Glutamatergic neuron (in vitro differentiated cells): Measurements from ENCODE around the gene ATP1A3. TPM values are rescaled to one million over a fixed set of nuclear protein-coding genes. Genes with fewer than 3 reads are reported as not detected.

Experiments used
- DNase-seq: peaks from one replicate; pipeline ENCODE4 v3.0.0; 2022
- H3K27ac Mint-ChIP-seq: one replicate; pipeline ENCODE4 v1.8.0; 2020; ENCODE audit warnings: mild to moderate bottlenecking, mixed read lengths, inconsistent platforms; ENCODE audit not compliant: unreplicated experiment
- H3K27me3 Mint-ChIP-seq: one replicate; pipeline ENCODE4 v1.8.0; 2020; ENCODE audit warnings: mild to moderate bottlenecking, moderate library complexity, mixed read lengths, inconsistent platforms; ENCODE audit not compliant: unreplicated experiment
- H3K36me3 Mint-ChIP-seq: one replicate; pipeline ENCODE4 v1.8.0; 2020; ENCODE audit warnings: mild to moderate bottlenecking, mixed read lengths, inconsistent platforms; ENCODE audit not compliant: unreplicated experiment
- H3K4me1 Mint-ChIP-seq: one replicate; pipeline ENCODE4 v1.8.0; 2020; ENCODE audit warnings: mild to moderate bottlenecking, low read depth, mixed read lengths, inconsistent platforms; ENCODE audit not compliant: unreplicated experiment
- H3K4me3 Mint-ChIP-seq: one replicate; pipeline ENCODE4 v1.8.0; 2020; ENCODE audit warnings: mild to moderate bottlenecking, mixed read lengths, inconsistent platforms; ENCODE audit not compliant: unreplicated experiment
- H3K9me3 Mint-ChIP-seq: one replicate; pipeline ENCODE4 v1.8.0; 2020; ENCODE audit warnings: mild to moderate bottlenecking, moderate library complexity, mixed read lengths, inconsistent platforms; ENCODE audit not compliant: unreplicated experiment
- CTCF ChIP-seq: fragments of 200-600 bp; sonication (generic); IDR thresholded peaks from one replicate; pipeline ENCODE4 v1.5.0; 2021; ENCODE audit not compliant: partially characterized antibody, unreplicated experiment
- total RNA-seq: library from RNA; stranded (reverse); fragmentation: NEBNext Ultra II Directional; extraction: Animal tissue kit (Norgen Biotek cat#: 25700); gene quantifications from one replicate; pipeline ENCODE4 v1.2.1, GENCODE V29; 2021; ENCODE audit not compliant: unreplicated experiment

Gene ATP1A3
- total RNA-seq, 1 donor from 2014 or later = 650 TPM

GRCh38 chr19:41936416-41936850, 57.6 kb downstream of the ATP1A3 start:
- H3K9me3 Mint-ChIP-seq = peaks cover 14% of the 10 kb centered on the region
- H3K4me1 Mint-ChIP-seq = peaks cover 43% of the 10 kb centered on the region
- no peak for DNase-seq
- H3K4me3 Mint-ChIP-seq = peak overlapping the region; percentile 37
- TF ChIP-seq CTCF = no peak
- peaks cover 20% of the 10 kb centered on the region for H3K27me3 Mint-ChIP-seq
- no peaks in the 10 kb centered on the region for H3K36me3 Mint-ChIP-seq
- no peak overlapping the region for H3K27ac Mint-ChIP-seq

- H3K9me3 Mint-ChIP-seq = peaks cover 14% of the 10 kb centered on the region
- H3K27me3 Mint-ChIP-seq = peaks cover 17% of the 10 kb centered on the region
- H3K4me3 Mint-ChIP-seq = peak overlapping the region; percentile 81
- peak overlapping the region; percentile 96 for H3K27ac Mint-ChIP-seq
- DNase-seq = no peak
- no peaks in the 10 kb centered on the region for H3K36me3 Mint-ChIP-seq
- no peak for TF ChIP-seq CTCF
- H3K4me1 Mint-ChIP-seq = peaks cover 47% of the 10 kb centered on the region
Measured at GRCh38 chr19:41935760-41936415, 58.1 kb downstream of the ATP1A3 start.

- H3K4me1 Mint-ChIP-seq = peaks cover 50% of the 10 kb centered on the region
- H3K27me3 Mint-ChIP-seq = peaks cover 17% of the 10 kb centered on the region
- DNase-seq = peak; percentile 94
- peak overlapping the region; percentile 96 for H3K27ac Mint-ChIP-seq
- no peaks in the 10 kb centered on the region for H3K36me3 Mint-ChIP-seq
- peaks cover 14% of the 10 kb centered on the region for H3K9me3 Mint-ChIP-seq
- peak overlapping the region; percentile 81 for H3K4me3 Mint-ChIP-seq
- peak; percentile 86 for TF ChIP-seq CTCF
Measured at GRCh38 chr19:41934849-41935374, 59.1 kb downstream of the ATP1A3 start.

GRCh38 chr19:41933693-41934426, 60.2 kb downstream of the ATP1A3 start:
- peaks cover 26% of the 10 kb centered on the region for H3K27me3 Mint-ChIP-seq
- no peak for TF ChIP-seq CTCF
- H3K9me3 Mint-ChIP-seq = peaks cover 19% of the 10 kb centered on the region
- peak overlapping the region; percentile 69 for H3K27ac Mint-ChIP-seq
- no peaks in the 10 kb centered on the region for H3K36me3 Mint-ChIP-seq
- H3K4me1 Mint-ChIP-seq = peaks cover 54% of the 10 kb centered on the region
- peak overlapping the region; percentile 67 for H3K4me3 Mint-ChIP-seq
- no peak for DNase-seq
